Liver (tissue), 3 donors: ENCODE results near the gene RDH12.

Experiments
- CTCF ChIP-seq: fragments of 150-350 bp; IDR thresholded peaks from 2 replicates; pipeline ENCODE4 v1.5.1; 2017; ENCODE audit warnings: improper control_type of control experiment, low read depth, low read length; ENCODE audit not compliant: missing input control
- EGR1 ChIP-seq, 2 donors: IDR thresholded peaks; 2 replicates each; pipeline ENCODE4 v1.6.1; 2016 to 2018; ENCODE audit warnings: antibody characterized with exemption in 2 of 2, low read depth in 2 of 2
- MAX ChIP-seq: IDR thresholded peaks from 2 replicates; pipeline ENCODE4 v1.6.1; 2016; ENCODE audit warnings: antibody characterized with exemption
- REST ChIP-seq: IDR thresholded peaks from 2 replicates; pipeline ENCODE4 v1.6.1; 2016; ENCODE audit warnings: antibody characterized with exemption, mild to moderate bottlenecking
- TAF1 ChIP-seq: conservative IDR thresholded peaks from 2 replicates; pipeline ENCODE4 v1.6.1; 2016; ENCODE audit warnings: antibody characterized with exemption, mild to moderate bottlenecking
- donor health status: healthy.
- donor health status: healthy.

GRCh38 chr14:67727361-67727760 lies 25.7 kb downstream of the RDH12 start:
- no peak for TF ChIP-seq CTCF
- TF ChIP-seq EGR1 (IDR thresholded peaks at IDR 0.05; ENCODE audit: low read depth in 2 of 2) = no peak
- no peak for TF ChIP-seq REST
- no peak for TF ChIP-seq TAF1
- TF ChIP-seq MAX = no peak
